Liver (tissue), 9 donors: ENCODE results near the gene LNPK. TPM values are rescaled to one million over a fixed set of nuclear protein-coding genes. Genes with fewer than 3 reads are reported as not detected.

ENCODE experiments used
- DNase-seq: peaks from one replicate; pipeline ENCODE4 v3.0.0-alpha.2; 2017; ENCODE audit warnings: low spot score
- H3K27ac ChIP-seq, 2 donors: one replicate each; pipeline ENCODE4 v1.7.0; 2013; ENCODE audit warnings: inconsistent platforms in 2 of 2, low read length in 2 of 2, control low read depth in 1 of 2, low read depth in 1 of 2, mild to moderate bottlenecking in 1 of 2
- H3K27me3 ChIP-seq, 4 donors: one replicate each; pipeline versions ENCODE4 v1.6.1 to v1.7.0; 2013; ENCODE audit warnings: low read length in 3 of 4, inconsistent platforms in 1 of 4, mild to moderate bottlenecking in 1 of 4, moderate library complexity in 1 of 4; ENCODE audit not compliant: control insufficient read depth in 4 of 4, insufficient read depth in 4 of 4
- H3K36me3 ChIP-seq, 4 donors: one replicate each; pipeline versions ENCODE4 v1.6.1 to v1.7.0; 2013; ENCODE audit warnings: low read length in 3 of 4, mild to moderate bottlenecking in 3 of 4, low read depth in 1 of 4, moderate library complexity in 1 of 4; ENCODE audit not compliant: control insufficient read depth in 4 of 4, insufficient read depth in 3 of 4
- H3K4me1 ChIP-seq, 4 donors: one replicate each; pipeline versions ENCODE4 v1.6.1 to v1.7.0; 2013; ENCODE audit warnings: low read length in 3 of 4, mild to moderate bottlenecking in 3 of 4, moderate library complexity in 1 of 4; ENCODE audit not compliant: control insufficient read depth in 4 of 4, insufficient read depth in 4 of 4
- H3K4me3 ChIP-seq, 3 donors: one replicate each; pipeline versions ENCODE4 v1.6.1 to v1.7.0; 2013; ENCODE audit warnings: low read length in 3 of 3, control low read depth in 1 of 3, low read depth in 1 of 3, mild to moderate bottlenecking in 1 of 3
- H3K9ac ChIP-seq, 2 donors: one replicate each; pipeline ENCODE4 v1.7.0; 2013; ENCODE audit warnings: low read length in 2 of 2, mild to moderate bottlenecking in 2 of 2, moderate library complexity in 2 of 2, control low read depth in 1 of 2, low read depth in 1 of 2
- H3K9me3 ChIP-seq, 4 donors: one replicate each; pipeline versions ENCODE4 v1.6.1 to v1.7.0; 2013; ENCODE audit warnings: low read length in 3 of 4; ENCODE audit not compliant: control insufficient read depth in 4 of 4
- CTCF ChIP-seq: fragments of 150-350 bp; IDR thresholded peaks from 2 replicates; pipeline ENCODE4 v1.5.1; 2017; ENCODE audit warnings: improper control_type of control experiment, low read depth, low read length; ENCODE audit not compliant: missing input control
- EGR1 ChIP-seq, 2 donors: IDR thresholded peaks; 2 replicates each; pipeline ENCODE4 v1.6.1; 2016 to 2018; ENCODE audit warnings: antibody characterized with exemption in 2 of 2, low read depth in 2 of 2
- FOXA1 ChIP-seq: IDR thresholded peaks from 2 replicates; pipeline ENCODE4 v1.6.1; 2016; ENCODE audit warnings: antibody characterized with exemption
- FOXA2 ChIP-seq: IDR thresholded peaks from 2 replicates; pipeline ENCODE4 v1.6.1; 2016; ENCODE audit warnings: antibody characterized with exemption
- GABPA ChIP-seq, 2 donors: IDR thresholded peaks in 1 of 2; conservative IDR thresholded peaks in 1 of 2; 2 replicates each; pipeline ENCODE4 v1.6.1; 2016; ENCODE audit warnings: antibody characterized with exemption in 2 of 2, mild to moderate bottlenecking in 1 of 2, moderate library complexity in 1 of 2
- HNF4A ChIP-seq, 2 donors: conservative IDR thresholded peaks; 2 replicates each; pipeline ENCODE4 v1.6.1; 2016; ENCODE audit warnings: antibody characterized with exemption in 2 of 2, mild to moderate bottlenecking in 2 of 2
- HNF4G ChIP-seq: IDR thresholded peaks from 2 replicates; pipeline ENCODE4 v1.6.1; 2016; ENCODE audit warnings: antibody characterized with exemption
- JUND ChIP-seq, 2 donors: IDR thresholded peaks; 2 replicates each; pipeline ENCODE4 v1.6.1; 2016; ENCODE audit warnings: antibody characterized with exemption in 2 of 2
- NR2F2 ChIP-seq: IDR thresholded peaks from 2 replicates; pipeline ENCODE4 v1.6.1; 2016; ENCODE audit warnings: antibody characterized with exemption
- RAD21 ChIP-seq, 2 donors: IDR thresholded peaks; 2 replicates each; pipeline ENCODE4 v1.6.1; 2016; ENCODE audit warnings: antibody characterized with exemption in 2 of 2, mild to moderate bottlenecking in 2 of 2
- REST ChIP-seq: IDR thresholded peaks from 2 replicates; pipeline ENCODE4 v1.6.1; 2016; ENCODE audit warnings: antibody characterized with exemption, mild to moderate bottlenecking
- RXRA ChIP-seq, 2 donors: IDR thresholded peaks; 2 replicates each; pipeline ENCODE4 v1.6.1; 2017 to 2018; ENCODE audit warnings: antibody characterized with exemption in 2 of 2, mild to moderate bottlenecking in 1 of 2
- SP1 ChIP-seq: IDR thresholded peaks from 2 replicates; pipeline ENCODE4 v1.6.1; 2018; ENCODE audit warnings: antibody characterized with exemption, mild to moderate bottlenecking
- TAF1 ChIP-seq: conservative IDR thresholded peaks from 2 replicates; pipeline ENCODE4 v1.6.1; 2016; ENCODE audit warnings: antibody characterized with exemption, mild to moderate bottlenecking
- YY1 ChIP-seq: IDR thresholded peaks from 2 replicates; pipeline ENCODE4 v1.6.1; 2016; ENCODE audit warnings: antibody characterized with exemption, mild to moderate bottlenecking
- ZBTB33 ChIP-seq: IDR thresholded peaks from 2 replicates; pipeline ENCODE4 v1.6.1; 2016; ENCODE audit warnings: antibody characterized with exemption
- WGBS: extraction: QIAGEN DNeasy Blood & Tissue Kit; methylation state at CpG from one replicate; pipeline ENCODE4 v1.1.7; 2013; 5-methylcytosine and 5-hydroxymethylcytosine counted together
- polyA plus RNA-seq, 2 donors: library from polyadenylated mRNA; stranded (reverse) in 1 of 2; unstranded in 1 of 2; fragments of 200-250 nt in 1 of 2; fragments of >200 nt in 1 of 2; fragmentation: Nextera tagmentation in 1 of 2; extraction: Ambion mirVana in 1 of 2; gene quantifications; one replicate each; pipeline versions ENCODE4 v1.2.1 to v1.2.3, GENCODE V29; 2013 to 2015
- total RNA-seq, 2 donors: library from RNA; depleted of rRNA; stranded (reverse); fragments of >200 nt; gene quantifications; one replicate each; pipeline ENCODE4 v1.2.3, GENCODE V29; 2014
- TF ChIP-seq, protein P1 (sequence below): IDR thresholded peaks from 2 replicates; pipeline ENCODE4 v1.6.1; 2016; ENCODE audit warnings: antibody characterized with exemption
- TF ChIP-seq, protein P2 (sequence below): IDR thresholded peaks from 2 replicates; pipeline ENCODE4 v1.6.1; 2016; ENCODE audit warnings: antibody characterized with exemption
- donor health status: healthy.
- donor health status: healthy.
- donor health status: healthy.
- donor health status: healthy.
- donor health status: healthy.

The LNPK gene
- total and polyA plus RNA-seq, 4 donors, result 5.5 to 25.2 (median 11.5) TPM

DNA sequence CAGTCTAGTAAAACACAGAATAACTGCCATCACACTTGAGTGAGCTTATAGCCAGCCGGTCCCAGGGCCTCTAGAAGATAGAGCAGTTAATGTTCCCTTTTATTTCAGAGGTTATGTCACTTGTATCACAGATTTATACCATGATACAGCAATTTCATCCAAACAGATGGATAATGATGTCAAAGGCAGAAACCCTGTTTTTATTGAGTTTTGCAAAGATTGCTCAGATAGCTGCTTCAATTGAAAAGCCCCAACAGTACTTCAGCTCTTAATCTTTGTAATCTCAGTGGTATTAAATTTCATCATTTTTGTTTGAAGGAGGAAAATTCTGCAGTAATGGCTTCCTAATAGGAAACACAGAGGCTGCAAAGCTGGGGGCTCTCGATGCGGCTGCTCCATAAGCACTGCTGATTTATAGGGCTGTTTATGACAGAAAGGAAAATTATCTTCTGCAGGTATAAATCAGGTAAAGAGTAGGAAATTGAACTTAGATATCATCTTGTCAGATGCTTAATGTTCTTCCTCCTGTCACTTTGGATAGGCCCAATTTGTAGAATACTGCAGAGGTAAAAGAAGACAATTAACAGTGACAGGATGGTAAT, 112.3 kb downstream of the LNPK start:
- Histone ChIP-seq H3K36me3 (no peaks in the 10 kb centered on the region), H3K4me1 (no peaks in the 10 kb centered on the region), H3K9me3 (no peaks in the 10 kb centered on the region), H3K4me3 (no peak overlapping the region), H3K27me3 (no peaks in the 10 kb centered on the region), H3K27ac (no peak overlapping the region), H3K9ac (no peak overlapping the region)
- no peak for DNase-seq
- TF ChIP-seq, protein P1, sequence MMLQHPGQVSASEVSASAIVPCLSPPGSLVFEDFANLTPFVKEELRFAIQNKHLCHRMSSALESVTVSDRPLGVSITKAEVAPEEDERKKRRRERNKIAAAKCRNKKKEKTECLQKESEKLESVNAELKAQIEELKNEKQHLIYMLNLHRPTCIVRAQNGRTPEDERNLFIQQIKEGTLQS, result no peak
- TF ChIP-seq SP1 (no peak), ZBTB33 (no peak), YY1 (no peak), EGR1 (IDR thresholded peaks at IDR 0.05; ENCODE audit: low read depth in 2 of 2) (no peak), RXRA (IDR thresholded peaks at IDR 0.05) (no peak), HNF4A (conservative IDR thresholded peaks at IDR 0.05) (no peak), NR2F2 (no peak), GABPA (IDR thresholded peaks at IDR 0.05 in 1 of 2, conservative IDR thresholded peaks at IDR 0.05 in 1 of 2) (no peak), TAF1 (no peak), FOXA1 (no peak), RAD21 (IDR thresholded peaks at IDR 0.05) (no peak), HNF4G (no peak), CTCF (no peak), FOXA2 (no peak), REST (no peak), JUND (IDR thresholded peaks at IDR 0.05) (no peak)
- TF ChIP-seq, protein P2, sequence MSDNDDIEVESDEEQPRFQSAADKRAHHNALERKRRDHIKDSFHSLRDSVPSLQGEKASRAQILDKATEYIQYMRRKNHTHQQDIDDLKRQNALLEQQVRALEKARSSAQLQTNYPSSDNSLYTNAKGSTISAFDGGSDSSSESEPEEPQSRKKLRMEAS, result no peak
- 81% methylated on average over 3 of the region's 3 CpGs for WGBS
